ENCODE data around the gene EFCAB6. TPM values are rescaled to one million over a fixed set of nuclear protein-coding genes. Genes with fewer than 3 reads are reported as not detected.

Gene EFCAB6
- total RNA-seq, 1 experiment from 2014 or later = 2.5 TPM

DNA sequence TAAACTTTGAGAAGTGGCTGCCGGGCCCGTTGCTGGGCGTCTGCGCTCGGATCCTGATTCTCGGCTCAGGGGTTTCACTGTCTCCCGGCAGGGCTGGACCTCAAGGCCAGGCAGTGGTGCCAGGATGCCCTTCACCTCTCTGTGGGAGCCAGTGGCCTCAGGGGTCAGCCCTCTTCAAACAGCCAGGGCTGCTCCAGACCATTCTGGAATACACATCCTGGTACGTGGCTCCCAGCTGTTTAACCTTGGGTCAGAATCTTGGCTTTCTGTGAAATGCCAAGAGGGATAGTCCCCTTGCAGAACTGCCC, 329.8 kb downstream of the EFCAB6 start:
- Histone ChIP-seq H3K4me2 (no peak overlapping the region), H3K4me1 (replicated peaks; ENCODE audit: insufficient read depth) (no peaks in the 10 kb centered on the region), H3K9me3 (ENCODE audit: insufficient read depth, low read depth) (no peaks in the 10 kb centered on the region), H3K27me3 (ENCODE audit: insufficient read depth, low read depth) (peaks cover 100% of the 10 kb centered on the region), H4K20me1 (ENCODE audit: insufficient read depth) (no peaks in the 10 kb centered on the region; the same call in 1 of the 2 replicates), H3K9me2 (ENCODE audit: insufficient read depth) (no peaks in the 10 kb centered on the region), H3F3A (ENCODE audit: insufficient read depth, low read depth) (no peaks in the 10 kb centered on the region), H3K27ac (no peak overlapping the region), H2AFZ (no peak overlapping the region), H3K4me3 (no peak overlapping the region), H3K36me3 (ENCODE audit: low read depth) (no peaks in the 10 kb centered on the region), H3K79me2 (ENCODE audit: low read depth) (no peaks in the 10 kb centered on the region)
- intact Hi-C loops (cut with micrococcal nuclease; ENCODE audit: unreplicated experiment) = no loop called here
- BruUV-seq (replicated peaks) = no TSS peak
- TF ChIP-seq EZH2 (IDR thresholded peaks at IDR 0.05; ENCODE audit: low read depth) = no peak
- TF ChIP-seq, protein P1, sequence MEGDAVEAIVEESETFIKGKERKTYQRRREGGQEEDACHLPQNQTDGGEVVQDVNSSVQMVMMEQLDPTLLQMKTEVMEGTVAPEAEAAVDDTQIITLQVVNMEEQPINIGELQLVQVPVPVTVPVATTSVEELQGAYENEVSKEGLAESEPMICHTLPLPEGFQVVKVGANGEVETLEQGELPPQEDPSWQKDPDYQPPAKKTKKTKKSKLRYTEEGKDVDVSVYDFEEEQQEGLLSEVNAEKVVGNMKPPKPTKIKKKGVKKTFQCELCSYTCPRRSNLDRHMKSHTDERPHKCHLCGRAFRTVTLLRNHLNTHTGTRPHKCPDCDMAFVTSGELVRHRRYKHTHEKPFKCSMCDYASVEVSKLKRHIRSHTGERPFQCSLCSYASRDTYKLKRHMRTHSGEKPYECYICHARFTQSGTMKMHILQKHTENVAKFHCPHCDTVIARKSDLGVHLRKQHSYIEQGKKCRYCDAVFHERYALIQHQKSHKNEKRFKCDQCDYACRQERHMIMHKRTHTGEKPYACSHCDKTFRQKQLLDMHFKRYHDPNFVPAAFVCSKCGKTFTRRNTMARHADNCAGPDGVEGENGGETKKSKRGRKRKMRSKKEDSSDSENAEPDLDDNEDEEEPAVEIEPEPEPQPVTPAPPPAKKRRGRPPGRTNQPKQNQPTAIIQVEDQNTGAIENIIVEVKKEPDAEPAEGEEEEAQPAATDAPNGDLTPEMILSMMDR (conservative IDR thresholded peaks at IDR 0.05) = no peak
- POLR2A ChIA-PET (ENCODE audit: unreplicated experiment) = no interaction called here
- CTCF ChIA-PET = no interaction called here
- DNase-seq = no peak

DNA sequence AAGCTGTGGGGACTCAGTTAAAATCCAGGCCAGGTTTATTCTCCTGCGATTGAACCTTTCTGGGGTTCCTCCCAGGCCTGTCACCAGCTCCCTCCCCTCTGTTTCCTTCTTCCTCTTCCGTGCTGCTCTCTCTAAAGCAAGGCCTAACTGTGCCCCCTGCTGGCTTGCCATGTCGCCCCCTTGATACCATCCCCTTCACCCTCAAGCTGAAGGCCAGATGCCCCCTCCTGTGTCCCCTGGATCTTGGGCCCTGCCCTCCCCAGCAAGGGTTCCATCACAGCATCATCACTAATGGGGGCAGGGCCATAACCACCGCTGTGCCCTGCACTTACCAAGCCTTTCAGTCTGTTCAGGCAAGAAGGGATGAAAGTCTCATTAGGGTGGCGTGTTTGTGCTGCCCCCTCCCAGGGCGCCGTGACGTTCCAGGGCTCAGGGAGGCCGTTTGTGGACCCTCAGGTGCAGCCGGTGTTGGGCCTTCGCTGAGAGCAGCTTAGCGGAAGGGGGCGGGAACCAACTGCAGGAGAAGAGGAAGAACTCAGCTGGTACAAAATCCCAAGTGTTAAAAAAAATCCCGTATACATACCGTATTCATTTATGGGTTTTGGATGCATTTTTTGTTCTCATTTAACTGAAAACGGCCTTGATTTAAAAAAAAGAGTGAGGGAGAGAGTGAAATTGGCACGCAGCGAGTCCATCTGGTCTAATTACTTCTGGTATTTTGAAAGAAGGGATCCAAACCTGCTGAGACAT, 330.4 kb downstream of the EFCAB6 start:
- Histone ChIP-seq H2AFZ (no peak overlapping the region), H3K4me3 (no peak overlapping the region), H3K79me2 (ENCODE audit: low read depth) (no peaks in the 10 kb centered on the region), H3K4me1 (replicated peaks; ENCODE audit: insufficient read depth) (no peaks in the 10 kb centered on the region), H3K27ac (no peak overlapping the region), H3F3A (ENCODE audit: insufficient read depth, low read depth) (no peaks in the 10 kb centered on the region), H3K9me2 (ENCODE audit: insufficient read depth) (no peaks in the 10 kb centered on the region), H4K20me1 (ENCODE audit: insufficient read depth) (no peaks in the 10 kb centered on the region; the same call in 1 of the 2 replicates), H3K36me3 (ENCODE audit: low read depth) (no peaks in the 10 kb centered on the region), H3K4me2 (no peak overlapping the region), H3K9me3 (ENCODE audit: insufficient read depth, low read depth) (no peaks in the 10 kb centered on the region), H3K27me3 (ENCODE audit: insufficient read depth, low read depth) (peaks cover 100% of the 10 kb centered on the region)
- no TSS peak for BruUV-seq (replicated peaks)
- no peak for TF ChIP-seq EZH2 (IDR thresholded peaks at IDR 0.05; ENCODE audit: low read depth)
- TF ChIP-seq, protein P1 (conservative IDR thresholded peaks at IDR 0.05) = no peak
- POLR2A ChIA-PET (ENCODE audit: unreplicated experiment) = no interaction called here
- intact Hi-C loops (cut with micrococcal nuclease; ENCODE audit: unreplicated experiment) = no loop called here
- no peak for DNase-seq
- CTCF ChIA-PET = interaction anchor here (0.6 kb wide), 1 partner anchor 1142 kb away, joined by 3 read pairs; no protein-coding TSS in a partner anchor

DNA sequence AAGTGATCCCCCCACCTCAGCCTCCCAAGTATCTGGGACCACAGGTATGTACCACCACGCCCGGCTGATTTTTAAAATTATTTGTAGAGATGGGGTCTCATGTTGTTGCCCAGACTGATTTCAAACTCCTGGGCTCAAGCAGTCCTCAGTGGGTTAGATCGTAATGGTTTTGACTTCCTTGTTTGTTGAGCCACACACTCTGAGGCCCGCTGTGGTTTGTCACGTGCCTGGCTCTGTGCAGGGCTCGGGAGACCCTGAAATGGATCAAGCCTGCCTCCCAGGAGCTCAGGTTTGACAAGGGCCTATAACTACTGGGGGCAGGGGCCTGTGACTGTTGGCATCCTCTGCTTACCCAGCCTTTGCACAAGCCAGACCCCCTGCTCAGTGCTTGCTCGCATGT, 332.1 kb downstream of the EFCAB6 start:
- CTCF ChIA-PET = interaction anchor here (0.6 kb wide), 1 partner anchor 216 kb away, joined by 3 read pairs; no protein-coding TSS in a partner anchor
- no TSS peak for BruUV-seq (replicated peaks)

More for the DNA sequence above, 332.1 kb downstream of the EFCAB6 start:
- H2AFZ ChIP-seq = no peak overlapping the region
- no peaks in the 10 kb centered on the region for H3K9me2 ChIP-seq (ENCODE audit: insufficient read depth)
- intact Hi-C loops (cut with micrococcal nuclease; ENCODE audit: unreplicated experiment) = no loop called here
- H3K79me2 ChIP-seq (ENCODE audit: low read depth) = no peaks in the 10 kb centered on the region
- DNase-seq = no peak
- H3K4me3 ChIP-seq = no peak overlapping the region
- no peak overlapping the region for H3K4me2 ChIP-seq
- TF ChIP-seq, protein P1 (conservative IDR thresholded peaks at IDR 0.05) = no peak
- no peak for TF ChIP-seq EZH2 (IDR thresholded peaks at IDR 0.05; ENCODE audit: low read depth)
- H3K9me3 ChIP-seq (ENCODE audit: insufficient read depth, low read depth) = no peaks in the 10 kb centered on the region
- no peaks in the 10 kb centered on the region for H3K36me3 ChIP-seq (ENCODE audit: low read depth)
- H4K20me1 ChIP-seq (ENCODE audit: insufficient read depth) = no peaks in the 10 kb centered on the region; the same call in 1 of the 2 replicates
- no peaks in the 10 kb centered on the region for H3K4me1 ChIP-seq (replicated peaks; ENCODE audit: insufficient read depth)
- H3F3A ChIP-seq (ENCODE audit: insufficient read depth, low read depth) = no peaks in the 10 kb centered on the region
- H3K27ac ChIP-seq = no peak overlapping the region
- POLR2A ChIA-PET (ENCODE audit: unreplicated experiment) = no interaction called here
- H3K27me3 ChIP-seq (ENCODE audit: insufficient read depth, low read depth) = peaks cover 87% of the 10 kb centered on the region

Measured in PC-9 (cell line).